ENCODE measurements around the gene SYNE1.

GRCh38 chr6:152146385-152146784 lies 490.8 kb downstream of the SYNE1 start:
- TF ChIP-seq CTCF (IDR thresholded peaks at IDR 0.05 in 4 of 5, conservative IDR thresholded peaks at IDR 0.05 in 1 of 5): no peak
- no peak for TF ChIP-seq POLR2A (IDR thresholded peaks at IDR 0.05)
